HepG2 (cell line): ENCODE measurements around the gene MYH9. TPM values are rescaled to one million over a fixed set of nuclear protein-coding genes. Genes with fewer than 3 reads are reported as not detected.

Experiments used
- ATAC-seq: fragments of 200-7000 bp; cut with Tn5 transposase; 3 replicates; pipeline ENCODE4 v1.9.1; 2020; ENCODE audit warnings: mild to moderate bottlenecking, moderate library complexity
- BruUV-seq: library from RNA; stranded (reverse); fragments of 400-500 nt; replicated peaks from 2 replicates; lab custom pipeline; 2021; lab: Mats Ljungman, UMichigan
- CTCF ChIA-PET: fragments of 300-600 bp; formaldehyde crosslinking; extraction: SDS; loops from one replicate; lab custom pipeline; 2021; ENCODE audit warnings: low total read pairs, inconsistent platforms, low intra/inter-chr PET ratio; lab: Yijun Ruan, JAX
- POLR2A ChIA-PET: fragments of 350-600 bp; sonication (Branson Sonifier 250); formaldehyde crosslinking; loops from one replicate; lab custom pipeline; 2020; ENCODE audit warnings: antibody characterized with exemption, inconsistent platforms; lab: Yijun Ruan, JAX
- DNase-seq: peaks from one replicate; pipeline ENCODE4 v3.0.0-alpha.2; 2015; ENCODE audit warnings: low spot score
- FAIRE-seq: peaks from 3 replicates; lab custom pipeline; 2011; peaks lifted over from hg19 to GRCh38; lab: Jason Lieb, UNC
- H2AFZ ChIP-seq: one replicate; pipeline ENCODE4 v1.6.1; 2011; ENCODE audit warnings: low read length, inconsistent platforms
- H3K27ac ChIP-seq: fragments of 300-600 bp; 3 replicates; pipeline ENCODE4 v1.8.0; 2011; ENCODE audit warnings: mixed run types, mild to moderate bottlenecking, mixed read lengths, low read length, inconsistent platforms; ENCODE audit not compliant: insufficient read depth; ENCODE audit errors: extremely low read length
- H3K27me3 ChIP-seq, 2 experiments: fragments of 200-600 bp in 1 of 2; 2 replicates in 1 of 2; 3 replicates in 1 of 2; pipeline versions ENCODE4 v1.6.0 to v1.8.0; 2011; ENCODE audit warnings: low read length in 2 of 2, mild to moderate bottlenecking in 2 of 2, moderate library complexity in 2 of 2, inconsistent platforms in 1 of 2; ENCODE audit not compliant: insufficient read depth in 2 of 2, control insufficient read depth in 1 of 2
- H3K36me3 ChIP-seq, 2 experiments: fragments of 200-600 bp in 1 of 2; replicated peaks in 1 of 2; 2 replicates in 1 of 2; 3 replicates in 1 of 2; pipeline versions ENCODE4 v1.5.1 to v1.8.0; 2011; ENCODE audit warnings: low read length in 2 of 2, inconsistent platforms in 1 of 2; ENCODE audit not compliant: insufficient read depth in 2 of 2, control insufficient read depth in 1 of 2
- H3K4me1 ChIP-seq: 2 replicates; pipeline ENCODE4 v1.5.1; 2012; ENCODE audit warnings: low read length, inconsistent platforms; ENCODE audit not compliant: insufficient read depth
- H3K4me2 ChIP-seq: 2 replicates; pipeline ENCODE4 v1.6.0; 2011; ENCODE audit warnings: low read depth, low read length, inconsistent platforms
- H3K4me3 ChIP-seq, 3 experiments: fragments of 200-600 bp in 1 of 3; sonication (generic), shearing (Covaris generic) in 1 of 3; replicated peaks in 1 of 3; 2 replicates each; pipeline ENCODE4 v1.5.1; 2011 to 2016; ENCODE audit warnings: low read length in 3 of 3, inconsistent platforms in 2 of 3, low read depth in 2 of 3, mild to moderate bottlenecking in 2 of 3, control low read depth in 1 of 3, mixed read lengths in 1 of 3; ENCODE audit not compliant: insufficient read depth in 1 of 3
- H3K79me2 ChIP-seq: one replicate; pipeline ENCODE4 v1.6.1; 2011; ENCODE audit warnings: low read length, inconsistent platforms; ENCODE audit not compliant: insufficient read depth
- H3K9ac ChIP-seq: 2 replicates; pipeline ENCODE4 v1.6.0; 2011; ENCODE audit warnings: mild to moderate bottlenecking, low read depth, low read length, inconsistent platforms; ENCODE audit not compliant: insufficient read depth
- H3K9me3 ChIP-seq: 2 replicates; pipeline ENCODE4 v1.5.1; 2012; ENCODE audit warnings: mild to moderate bottlenecking, low read length
- H4K20me1 ChIP-seq: 2 replicates; pipeline ENCODE4 v1.6.0; 2011; ENCODE audit warnings: inconsistent platforms, mild to moderate bottlenecking, low read length, moderate library complexity; ENCODE audit not compliant: insufficient read depth
- ATF1 ChIP-seq: IDR thresholded peaks from 2 replicates; pipeline ENCODE4 v1.6.1; 2016; ENCODE audit warnings: mild to moderate bottlenecking, control low read depth
- CHCHD3 ChIP-seq: sonication (generic); formaldehyde crosslinking; IDR thresholded peaks from 2 replicates; pipeline ENCODE4 v1.8.0; 2022; ENCODE audit warnings: mild to moderate bottlenecking, missing genetic modification reagents, moderate library complexity
- POLR2A ChIP-seq, 2 experiments: IDR thresholded peaks; 2 replicates each; pipeline ENCODE4 v1.6.1; 2011; ENCODE audit warnings: low read depth in 2 of 2, low read length in 2 of 2, mild to moderate bottlenecking in 1 of 2, moderate library complexity in 1 of 2; ENCODE audit not compliant: insufficient read depth in 1 of 2
- ZNF24 ChIP-seq: fragments of 450-650 bp; IDR thresholded peaks from 2 replicates; pipeline ENCODE4 v1.6.1; 2017; ENCODE audit warnings: antibody characterized with exemption, mild to moderate bottlenecking
- ZNF510 ChIP-seq: sonication (generic); formaldehyde crosslinking; IDR thresholded peaks from 2 replicates; pipeline ENCODE4 v1.4.0; 2020; ENCODE audit warnings: low read depth, mild to moderate bottlenecking, missing genetic modification reagents
- ZNF891 ChIP-seq: sonication (generic); formaldehyde crosslinking; IDR thresholded peaks from 2 replicates; pipeline ENCODE4 v1.5.0; 2020; ENCODE audit warnings: mild to moderate bottlenecking, missing genetic modification reagents
- WGBS: methylation state at CpG from one replicate; pipeline ENCODE4 v1.1.6; 2017; ENCODE audit warnings: low lambda C conversion rate; 5-methylcytosine and 5-hydroxymethylcytosine counted together
- in situ Hi-C: cut with HindIII; loops from 2 replicates; pipeline ENCODE4 v1.10.0; 2017; ENCODE audit warnings: low pct_unique_long_range_greater_than_20kb; ENCODE audit not compliant: extremely low pct_ligation_motif_present
- intact Hi-C: fragments of 100-400 bp; cut with micrococcal nuclease; formaldehyde crosslinking; loops from one replicate; pipeline ENCODE4 v1.10.0; 2022; ENCODE audit not compliant: unreplicated experiment
- polyA plus RNA-seq, 8 experiments: library from polyadenylated mRNA; depleted of rRNA in 3 of 8; stranded (reverse) in 7 of 8; unstranded in 1 of 8; fragments of >200 nt; fragmentation: Illumina TruSeq in 4 of 8; extraction: Trizol in 4 of 8; gene quantifications; 2 replicates each; pipeline versions ENCODE4 v1.2.1 to v1.2.3, GENCODE V29; 2011 to 2016; ENCODE audit warnings: low read depth in 4 of 8, missing spikeins in 1 of 8, mixed read lengths in 1 of 8; ENCODE audit not compliant: insufficient read depth in 1 of 8
- total RNA-seq, 5 experiments: library from RNA; depleted of rRNA; stranded (reverse); fragments of >200 nt; fragmentation: Illumina TruSeq; extraction: Trizol; gene quantifications; 2 replicates each; pipeline ENCODE4 v1.2.3, GENCODE V29; 2016; ENCODE audit warnings: low read depth in 1 of 5
- TF ChIP-seq, protein P1 (sequence below): sonication (generic); formaldehyde crosslinking; IDR thresholded peaks from 2 replicates; pipeline ENCODE4 v1.4.0; 2020; ENCODE audit warnings: mild to moderate bottlenecking, missing genetic modification reagents

The MYH9 gene
- total and polyA plus RNA-seq, 2 of the 13 experiments (the other 11 are each of a cell fraction or from before 2014, with no cell fraction given): 50.7 to 98.5 TPM

GRCh38 chr22:36378080-36378868 lies 9.5 kb downstream of the MYH9 start:
- H3K36me3 ChIP-seq: peaks cover 12 to 33% of the 10 kb centered on the region in 2 experiments
- H3K27ac ChIP-seq: no peak overlapping the region
- no peak for ATAC-seq
- FAIRE-seq: no peak
- H3K4me1 ChIP-seq: peaks cover 31% of the 10 kb centered on the region
- peaks cover 90% of the 10 kb centered on the region for H3K79me2 ChIP-seq
- intact Hi-C loops: no loop called here
- H3K4me3 ChIP-seq: no peak overlapping the region
- no TSS peak for BruUV-seq
- ChIA-PET CTCF (no interaction called here), POLR2A (interaction anchor here (1.2 to 1.7 kb wide), 3 partner anchors 10 to 35 kb away, joined by 3 read pairs; partner anchors contain the start of gene MYH9)
- H3K4me2 ChIP-seq: no peak overlapping the region
- TF ChIP-seq, protein P1, sequence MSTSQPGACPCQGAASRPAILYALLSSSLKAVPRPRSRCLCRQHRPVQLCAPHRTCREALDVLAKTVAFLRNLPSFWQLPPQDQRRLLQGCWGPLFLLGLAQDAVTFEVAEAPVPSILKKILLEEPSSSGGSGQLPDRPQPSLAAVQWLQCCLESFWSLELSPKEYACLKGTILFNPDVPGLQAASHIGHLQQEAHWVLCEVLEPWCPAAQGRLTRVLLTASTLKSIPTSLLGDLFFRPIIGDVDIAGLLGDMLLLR (CRISPR knock-in tag): no peak
- TF ChIP-seq ZNF510 (CRISPR knock-in tag): no peak
- no peak for TF ChIP-seq CHCHD3 (CRISPR knock-in tag)
- no peak for TF ChIP-seq POLR2A (IDR thresholded peaks at IDR 0.05; ENCODE audit: insufficient read depth in 1 of 2, low read depth in 2 of 2, low read length in 2 of 2)
- no peak for TF ChIP-seq ZNF891 (CRISPR knock-in tag)
- TF ChIP-seq ATF1 (CRISPR knock-in tag): no peak
- TF ChIP-seq ZNF24: no peak
- peaks cover 50% of the 10 kb centered on the region for H4K20me1 ChIP-seq
- in situ Hi-C loops: no loop called here
- H3K9me3 ChIP-seq: no peaks in the 10 kb centered on the region
- H3K9ac ChIP-seq: no peak overlapping the region
- H2AFZ ChIP-seq: no peak overlapping the region
- H3K27me3 ChIP-seq: no peaks in the 10 kb centered on the region
- 96% methylated on average over 14 of the region's 14 CpGs for WGBS
- no peak for DNase-seq
